ENCODE results near the gene RAB26.

GRCh38 chr16:2177561-2177960, 29.1 kb downstream of the RAB26 start:
- TF ChIP-seq ZNF501 (tag by site-specific recombination; IDR thresholded peaks at IDR 0.05) (no peak), ZNF26 (tag by site-specific recombination; IDR thresholded peaks at IDR 0.05) (no peak), ZNF561 (tag by site-specific recombination; IDR thresholded peaks at IDR 0.05; ENCODE audit: borderline replicate concordance) (no peak), ZNF311 (tag by site-specific recombination; IDR thresholded peaks at IDR 0.05; ENCODE audit: borderline replicate concordance) (no peak), ZNF514 (tag by site-specific recombination; IDR thresholded peaks at IDR 0.05) (no peak), GLI4 (tag by site-specific recombination; IDR thresholded peaks at IDR 0.05) (no peak), CTCF (tag by site-specific recombination; IDR thresholded peaks at IDR 0.05) (no peak), ZBTB11 (tag by site-specific recombination; conservative IDR thresholded peaks at IDR 0.05; ENCODE audit: low read depth) (no peak)

Data from HEK293 (cell line).